ENCODE data around the gene HOXC4.

Gene HOXC4

DNA sequence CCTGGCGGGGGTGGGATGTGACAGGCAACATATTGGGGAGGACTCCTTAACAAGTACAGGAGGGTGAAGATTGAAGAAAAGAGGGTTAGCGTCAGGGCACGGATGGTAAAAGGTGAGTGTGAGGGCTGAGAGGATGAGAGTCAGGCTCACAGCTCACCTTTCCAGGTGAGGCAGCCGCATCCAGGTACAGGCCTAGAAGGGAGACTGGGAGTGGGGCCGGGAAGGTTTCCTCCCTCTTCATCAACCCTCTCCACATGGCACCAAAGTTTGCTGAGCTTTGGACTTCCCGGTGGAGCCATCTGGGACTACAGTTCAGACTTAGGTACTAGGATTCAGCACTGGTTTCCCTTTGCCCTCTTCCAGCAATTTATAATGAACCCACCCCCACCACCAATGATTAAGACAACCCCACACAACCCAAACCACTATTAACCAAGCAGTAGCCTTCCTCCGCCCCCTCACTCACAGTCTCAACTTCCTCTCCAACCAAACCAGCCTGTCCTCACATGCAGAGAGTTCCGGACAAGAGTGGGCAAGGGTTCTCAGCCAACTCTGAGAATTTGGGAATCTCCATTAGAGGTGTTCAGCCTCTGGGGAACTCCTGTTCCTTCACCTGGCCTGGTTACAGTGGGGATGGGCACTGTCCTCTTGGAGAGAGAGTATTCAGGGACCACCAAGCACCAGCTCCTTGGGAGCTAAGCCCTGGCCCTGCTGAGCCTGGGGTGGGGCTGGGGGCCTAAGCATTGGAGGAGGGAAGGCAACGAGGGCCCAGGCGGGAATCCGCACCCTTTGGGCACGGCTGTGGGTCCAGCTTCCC lies 2.4 kb upstream of the HOXC4 start (continued):
- TF ChIP-seq, protein P1, sequence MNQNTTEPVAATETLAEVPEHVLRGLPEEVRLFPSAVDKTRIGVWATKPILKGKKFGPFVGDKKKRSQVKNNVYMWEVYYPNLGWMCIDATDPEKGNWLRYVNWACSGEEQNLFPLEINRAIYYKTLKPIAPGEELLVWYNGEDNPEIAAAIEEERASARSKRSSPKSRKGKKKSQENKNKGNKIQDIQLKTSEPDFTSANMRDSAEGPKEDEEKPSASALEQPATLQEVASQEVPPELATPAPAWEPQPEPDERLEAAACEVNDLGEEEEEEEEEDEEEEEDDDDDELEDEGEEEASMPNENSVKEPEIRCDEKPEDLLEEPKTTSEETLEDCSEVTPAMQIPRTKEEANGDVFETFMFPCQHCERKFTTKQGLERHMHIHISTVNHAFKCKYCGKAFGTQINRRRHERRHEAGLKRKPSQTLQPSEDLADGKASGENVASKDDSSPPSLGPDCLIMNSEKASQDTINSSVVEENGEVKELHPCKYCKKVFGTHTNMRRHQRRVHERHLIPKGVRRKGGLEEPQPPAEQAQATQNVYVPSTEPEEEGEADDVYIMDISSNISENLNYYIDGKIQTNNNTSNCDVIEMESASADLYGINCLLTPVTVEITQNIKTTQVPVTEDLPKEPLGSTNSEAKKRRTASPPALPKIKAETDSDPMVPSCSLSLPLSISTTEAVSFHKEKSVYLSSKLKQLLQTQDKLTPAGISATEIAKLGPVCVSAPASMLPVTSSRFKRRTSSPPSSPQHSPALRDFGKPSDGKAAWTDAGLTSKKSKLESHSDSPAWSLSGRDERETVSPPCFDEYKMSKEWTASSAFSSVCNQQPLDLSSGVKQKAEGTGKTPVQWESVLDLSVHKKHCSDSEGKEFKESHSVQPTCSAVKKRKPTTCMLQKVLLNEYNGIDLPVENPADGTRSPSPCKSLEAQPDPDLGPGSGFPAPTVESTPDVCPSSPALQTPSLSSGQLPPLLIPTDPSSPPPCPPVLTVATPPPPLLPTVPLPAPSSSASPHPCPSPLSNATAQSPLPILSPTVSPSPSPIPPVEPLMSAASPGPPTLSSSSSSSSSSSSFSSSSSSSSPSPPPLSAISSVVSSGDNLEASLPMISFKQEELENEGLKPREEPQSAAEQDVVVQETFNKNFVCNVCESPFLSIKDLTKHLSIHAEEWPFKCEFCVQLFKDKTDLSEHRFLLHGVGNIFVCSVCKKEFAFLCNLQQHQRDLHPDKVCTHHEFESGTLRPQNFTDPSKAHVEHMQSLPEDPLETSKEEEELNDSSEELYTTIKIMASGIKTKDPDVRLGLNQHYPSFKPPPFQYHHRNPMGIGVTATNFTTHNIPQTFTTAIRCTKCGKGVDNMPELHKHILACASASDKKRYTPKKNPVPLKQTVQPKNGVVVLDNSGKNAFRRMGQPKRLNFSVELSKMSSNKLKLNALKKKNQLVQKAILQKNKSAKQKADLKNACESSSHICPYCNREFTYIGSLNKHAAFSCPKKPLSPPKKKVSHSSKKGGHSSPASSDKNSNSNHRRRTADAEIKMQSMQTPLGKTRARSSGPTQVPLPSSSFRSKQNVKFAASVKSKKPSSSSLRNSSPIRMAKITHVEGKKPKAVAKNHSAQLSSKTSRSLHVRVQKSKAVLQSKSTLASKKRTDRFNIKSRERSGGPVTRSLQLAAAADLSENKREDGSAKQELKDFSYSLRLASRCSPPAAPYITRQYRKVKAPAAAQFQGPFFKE (tag by site-specific recombination; IDR thresholded peaks at IDR 0.05; ENCODE audit: borderline replicate concordance): no peak
- no peak for TF ChIP-seq ZNF514 (tag by site-specific recombination; IDR thresholded peaks at IDR 0.05)
- no peak for TF ChIP-seq ZIC2 (tag by site-specific recombination; IDR thresholded peaks at IDR 0.05)
- TF ChIP-seq ZNF707 (tag by site-specific recombination; IDR thresholded peaks at IDR 0.05): no peak
- TF ChIP-seq ZNF473 (tag by site-specific recombination; IDR thresholded peaks at IDR 0.05): no peak
- TF ChIP-seq, protein P2, sequence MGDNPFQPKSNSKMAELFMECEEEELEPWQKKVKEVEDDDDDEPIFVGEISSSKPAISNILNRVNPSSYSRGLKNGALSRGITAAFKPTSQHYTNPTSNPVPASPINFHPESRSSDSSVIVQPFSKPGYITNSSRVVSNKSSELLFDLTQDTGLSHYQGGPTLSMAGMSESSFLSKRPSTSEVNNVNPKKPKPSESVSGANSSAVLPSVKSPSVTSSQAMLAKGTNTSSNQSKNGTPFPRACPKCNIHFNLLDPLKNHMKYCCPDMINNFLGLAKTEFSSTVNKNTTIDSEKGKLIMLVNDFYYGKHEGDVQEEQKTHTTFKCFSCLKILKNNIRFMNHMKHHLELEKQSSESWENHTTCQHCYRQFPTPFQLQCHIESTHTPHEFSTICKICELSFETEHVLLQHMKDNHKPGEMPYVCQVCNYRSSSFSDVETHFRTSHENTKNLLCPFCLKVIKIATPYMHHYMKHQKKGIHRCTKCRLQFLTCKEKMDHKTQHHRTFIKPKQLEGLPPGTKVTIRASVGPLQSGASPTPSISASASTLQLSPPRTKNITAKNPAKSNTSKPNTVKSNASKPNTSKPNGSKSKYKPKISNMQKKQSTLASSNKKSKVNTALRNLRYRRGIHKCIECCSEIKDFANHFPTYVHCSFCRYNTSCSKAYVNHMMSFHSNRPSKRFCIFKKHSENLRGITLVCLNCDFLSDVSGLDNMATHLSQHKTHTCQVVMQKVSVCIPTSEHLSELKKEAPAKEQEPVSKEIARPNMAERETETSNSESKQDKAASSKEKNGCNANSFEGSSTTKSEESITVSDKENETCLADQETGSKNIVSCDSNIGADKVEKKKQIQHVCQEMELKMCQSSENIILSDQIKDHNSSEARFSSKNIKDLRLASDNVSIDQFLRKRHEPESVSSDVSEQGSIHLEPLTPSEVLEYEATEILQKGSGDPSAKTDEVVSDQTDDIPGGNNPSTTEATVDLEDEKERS (tag by site-specific recombination; IDR thresholded peaks at IDR 0.05): no peak
- TF ChIP-seq REPIN1 (tag by site-specific recombination; IDR thresholded peaks at IDR 0.05; ENCODE audit: low read depth): no peak
- TF ChIP-seq, protein P3, sequence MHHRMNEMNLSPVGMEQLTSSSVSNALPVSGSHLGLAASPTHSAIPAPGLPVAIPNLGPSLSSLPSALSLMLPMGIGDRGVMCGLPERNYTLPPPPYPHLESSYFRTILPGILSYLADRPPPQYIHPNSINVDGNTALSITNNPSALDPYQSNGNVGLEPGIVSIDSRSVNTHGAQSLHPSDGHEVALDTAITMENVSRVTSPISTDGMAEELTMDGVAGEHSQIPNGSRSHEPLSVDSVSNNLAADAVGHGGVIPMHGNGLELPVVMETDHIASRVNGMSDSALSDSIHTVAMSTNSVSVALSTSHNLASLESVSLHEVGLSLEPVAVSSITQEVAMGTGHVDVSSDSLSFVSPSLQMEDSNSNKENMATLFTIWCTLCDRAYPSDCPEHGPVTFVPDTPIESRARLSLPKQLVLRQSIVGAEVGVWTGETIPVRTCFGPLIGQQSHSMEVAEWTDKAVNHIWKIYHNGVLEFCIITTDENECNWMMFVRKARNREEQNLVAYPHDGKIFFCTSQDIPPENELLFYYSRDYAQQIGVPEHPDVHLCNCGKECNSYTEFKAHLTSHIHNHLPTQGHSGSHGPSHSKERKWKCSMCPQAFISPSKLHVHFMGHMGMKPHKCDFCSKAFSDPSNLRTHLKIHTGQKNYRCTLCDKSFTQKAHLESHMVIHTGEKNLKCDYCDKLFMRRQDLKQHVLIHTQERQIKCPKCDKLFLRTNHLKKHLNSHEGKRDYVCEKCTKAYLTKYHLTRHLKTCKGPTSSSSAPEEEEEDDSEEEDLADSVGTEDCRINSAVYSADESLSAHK (tag by site-specific recombination; IDR thresholded peaks at IDR 0.05): no peak
- TF ChIP-seq ZNF501 (tag by site-specific recombination; IDR thresholded peaks at IDR 0.05): no peak
- peak; percentile 75 for TF ChIP-seq SP2 (tag by site-specific recombination; IDR thresholded peaks at IDR 0.05)
- TF ChIP-seq, protein P4, sequence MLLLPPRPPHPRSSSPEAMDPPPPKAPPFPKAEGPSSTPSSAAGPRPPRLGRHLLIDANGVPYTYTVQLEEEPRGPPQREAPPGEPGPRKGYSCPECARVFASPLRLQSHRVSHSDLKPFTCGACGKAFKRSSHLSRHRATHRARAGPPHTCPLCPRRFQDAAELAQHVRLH (tag by site-specific recombination; IDR thresholded peaks at IDR 0.05): 0 out of 2 replicates have a peak, but pooled peaks have one; percentile 14

DNA sequence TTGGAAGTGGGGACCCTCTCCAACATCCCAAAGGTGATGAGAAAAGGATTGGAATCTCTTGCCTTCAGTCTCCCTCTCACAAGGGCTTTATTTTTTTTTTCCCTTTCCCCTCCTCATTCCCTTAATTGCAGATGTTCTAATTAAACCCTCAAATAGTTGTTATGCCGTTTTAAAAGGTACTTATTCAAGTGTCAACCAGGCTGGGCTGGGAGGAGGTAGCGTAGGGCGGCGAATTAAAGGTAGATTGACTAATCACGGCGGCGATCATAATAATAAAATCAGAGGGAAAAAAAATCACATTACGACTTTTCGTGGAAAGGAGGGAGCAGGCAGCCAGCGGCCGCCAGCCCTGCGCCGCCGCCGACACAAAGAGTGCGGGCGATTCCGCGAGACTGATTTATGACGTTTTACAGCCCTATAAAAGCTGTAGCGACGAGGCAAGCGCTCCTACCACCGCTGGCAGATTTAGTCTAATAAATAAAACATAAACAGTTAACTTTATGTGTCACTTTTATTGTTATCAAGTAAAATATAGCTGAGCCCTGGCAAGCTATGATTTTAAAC lies 1.7 kb upstream of the HOXC4 start:
- peaks cover 4 to 26% of the 10 kb centered on the region in 2 experiments for H3K36me3 ChIP-seq (ENCODE audit: control insufficient read depth in 2 of 2, insufficient read depth in 1 of 2, low read length in 2 of 2)
- ChIA-PET CTCF (interaction anchor here (0.7 to 2.1 kb wide), 7 partner anchors 18 to 327 kb away, joined by 3 to 10 read pairs (median 4); no protein-coding TSS in a partner anchor), POLR2A (interaction anchor here (0.7 to 3.3 kb wide), 5 partner anchors 11 to 426 kb away, joined by 4 to 18 read pairs (median 8); partner anchors contain the start of gene HOXC5)
- H3K4me1 ChIP-seq (ENCODE audit: control insufficient read depth, insufficient read depth, low read length): peaks cover 68% of the 10 kb centered on the region
- no peaks in the 10 kb centered on the region for H3K9me3 ChIP-seq (ENCODE audit: control insufficient read depth, insufficient read depth, low read depth, low read length)
- H3K4me3 ChIP-seq (ENCODE audit: low read depth, low read length): no peak overlapping the region
- peak overlapping the region; percentile 99 for H3K27ac ChIP-seq (ENCODE audit: extremely low read depth, low read depth, low read length)
- TF ChIP-seq ZNF223 (tag by site-specific recombination; IDR thresholded peaks at IDR 0.05) (peak; percentile 86), ZNF23 (tag by site-specific recombination; IDR thresholded peaks at IDR 0.05; ENCODE audit: borderline replicate concordance) (no peak), ZNF544 (tag by site-specific recombination; IDR thresholded peaks at IDR 0.05) (no peak), ZNF560 (tag by site-specific recombination; IDR thresholded peaks at IDR 0.05; ENCODE audit: borderline replicate concordance) (no peak), ZBTB17 (tag by site-specific recombination; IDR thresholded peaks at IDR 0.05) (peak; percentile 59), ZNF202 (tag by site-specific recombination; IDR thresholded peaks at IDR 0.05; ENCODE audit: borderline replicate concordance) (no peak)
- TF ChIP-seq, protein P5, sequence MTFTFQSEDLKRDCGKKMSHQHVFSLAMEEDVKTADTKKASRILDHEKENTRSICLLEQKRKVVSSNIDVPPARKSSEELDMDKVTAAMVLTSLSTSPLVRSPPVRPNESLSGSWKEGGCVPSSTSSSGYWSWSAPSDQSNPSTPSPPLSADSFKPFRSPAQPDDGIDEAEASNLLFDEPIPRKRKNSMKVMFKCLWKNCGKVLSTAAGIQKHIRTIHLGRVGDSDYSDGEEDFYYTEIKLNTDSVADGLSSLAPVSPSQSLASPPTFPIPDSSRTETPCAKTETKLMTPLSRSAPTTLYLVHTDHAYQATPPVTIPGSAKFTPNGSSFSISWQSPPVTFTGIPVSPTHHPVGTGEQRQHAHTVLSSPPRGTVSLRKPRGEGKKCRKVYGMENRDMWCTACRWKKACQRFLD (tag by site-specific recombination; IDR thresholded peaks at IDR 0.05): no peak
- TF ChIP-seq, protein P6, sequence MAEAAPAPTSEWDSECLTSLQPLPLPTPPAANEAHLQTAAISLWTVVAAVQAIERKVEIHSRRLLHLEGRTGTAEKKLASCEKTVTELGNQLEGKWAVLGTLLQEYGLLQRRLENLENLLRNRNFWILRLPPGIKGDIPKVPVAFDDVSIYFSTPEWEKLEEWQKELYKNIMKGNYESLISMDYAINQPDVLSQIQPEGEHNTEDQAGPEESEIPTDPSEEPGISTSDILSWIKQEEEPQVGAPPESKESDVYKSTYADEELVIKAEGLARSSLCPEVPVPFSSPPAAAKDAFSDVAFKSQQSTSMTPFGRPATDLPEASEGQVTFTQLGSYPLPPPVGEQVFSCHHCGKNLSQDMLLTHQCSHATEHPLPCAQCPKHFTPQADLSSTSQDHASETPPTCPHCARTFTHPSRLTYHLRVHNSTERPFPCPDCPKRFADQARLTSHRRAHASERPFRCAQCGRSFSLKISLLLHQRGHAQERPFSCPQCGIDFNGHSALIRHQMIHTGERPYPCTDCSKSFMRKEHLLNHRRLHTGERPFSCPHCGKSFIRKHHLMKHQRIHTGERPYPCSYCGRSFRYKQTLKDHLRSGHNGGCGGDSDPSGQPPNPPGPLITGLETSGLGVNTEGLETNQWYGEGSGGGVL (tag by site-specific recombination; IDR thresholded peaks at IDR 0.05): no peak

Data from HEK293 (cell line).